K562 (cell line): ENCODE results near the gene CDC42EP5. TPM values are rescaled to one million over a fixed set of nuclear protein-coding genes. Genes with fewer than 3 reads are reported as not detected.

Experiments
- ATAC-seq: fragments of 200-7000 bp; cut with Tn5 transposase; 3 replicates; pipeline ENCODE4 v1.9.1; 2020; ENCODE audit warnings: moderate library complexity
- BruUV-seq: library from RNA; stranded (reverse); fragments of 400-500 nt; replicated peaks from 2 replicates; lab custom pipeline; 2021; lab: Mats Ljungman, UMichigan
- CTCF ChIA-PET: fragments of 300-600 bp; formaldehyde crosslinking; extraction: SDS; loops from one replicate; lab custom pipeline; 2021; ENCODE audit warnings: low intra/inter-chr PET ratio; lab: Yijun Ruan, JAX
- POLR2A ChIA-PET: fragments of 300-600, 350-650 bp; sonication (Branson Sonifier 250); formaldehyde crosslinking; extraction: SDS; loops from one replicate; lab custom pipeline; 2021; ENCODE audit warnings: antibody characterized with exemption, inconsistent platforms; lab: Yijun Ruan, JAX
- DNase-seq, 4 experiments: peaks; one replicate each; pipeline versions ENCODE4 v3.0.0 to v3.0.0-alpha.2; 2011 to 2018; ENCODE audit warnings: low spot score in 3 of 4, mixed read lengths in 3 of 4; ENCODE audit errors: extremely low read depth in 1 of 4
- FAIRE-seq: peaks from 2 replicates; lab custom pipeline; 2011; peaks lifted over from hg19 to GRCh38; lab: Jason Lieb, UNC
- H2AFZ ChIP-seq: 2 replicates; pipeline ENCODE4 v1.6.0; 2011; ENCODE audit warnings: low read depth, low read length, control low read depth, inconsistent platforms
- H3K27ac ChIP-seq: fragments of 200-600 bp; 3 replicates; pipeline ENCODE4 v1.8.0; 2011; ENCODE audit warnings: low read depth, mild to moderate bottlenecking, control low read depth, inconsistent platforms, low read length, moderate library complexity, mixed read lengths; ENCODE audit errors: extremely low read depth
- H3K27me3 ChIP-seq, 2 experiments: fragments of 300-600 bp in 1 of 2; 2 replicates in 1 of 2; 3 replicates in 1 of 2; pipeline versions ENCODE4 v1.6.0 to v1.8.0; 2011; ENCODE audit warnings: inconsistent platforms in 2 of 2, low read length in 2 of 2, mild to moderate bottlenecking in 1 of 2, mixed read lengths in 1 of 2, moderate library complexity in 1 of 2; ENCODE audit not compliant: control insufficient read depth in 2 of 2, insufficient read depth in 2 of 2
- H3K36me3 ChIP-seq: fragments of 300-600 bp; 3 replicates; pipeline ENCODE4 v1.8.0; 2011; ENCODE audit warnings: mild to moderate bottlenecking, low read length, inconsistent platforms; ENCODE audit not compliant: control insufficient read depth, insufficient read depth
- H3K4me1 ChIP-seq, 2 experiments: fragments of 200-600 bp in 1 of 2; replicated peaks in 1 of 2; 2 replicates in 1 of 2; 3 replicates in 1 of 2; pipeline versions ENCODE4 v1.5.1 to v1.8.0; 2011; ENCODE audit warnings: inconsistent platforms in 2 of 2, low read length in 2 of 2, mild to moderate bottlenecking in 1 of 2, mixed read lengths in 1 of 2, moderate library complexity in 1 of 2; ENCODE audit not compliant: control insufficient read depth in 2 of 2, insufficient read depth in 2 of 2
- H3K4me2 ChIP-seq: 2 replicates; pipeline ENCODE4 v1.6.1; 2011; ENCODE audit warnings: low read length, control low read depth, inconsistent platforms, mixed read lengths; ENCODE audit not compliant: insufficient read depth
- H3K4me3 ChIP-seq: fragments of 200-600 bp; sonication (generic), shearing (Covaris generic); 2 replicates; pipeline ENCODE4 v1.5.1; 2016; ENCODE audit warnings: control low read depth, inconsistent platforms
- H3K79me2 ChIP-seq: fragments of 200-600 bp; 3 replicates; pipeline ENCODE4 v1.8.0; 2011; ENCODE audit warnings: low read length, inconsistent platforms; ENCODE audit not compliant: control insufficient read depth, insufficient read depth
- H3K9ac ChIP-seq, 2 experiments: 2 replicates each; pipeline versions ENCODE4 v1.6.0 to v1.6.1; 2011; ENCODE audit warnings: low read depth in 2 of 2, low read length in 2 of 2, control low read depth in 1 of 2, inconsistent platforms in 1 of 2, mild to moderate bottlenecking in 1 of 2, mixed read lengths in 1 of 2; ENCODE audit not compliant: insufficient read depth in 1 of 2
- H3K9me1 ChIP-seq: one replicate; pipeline ENCODE4 v1.6.0; 2011; ENCODE audit warnings: inconsistent platforms, mild to moderate bottlenecking, low read length, moderate library complexity; ENCODE audit not compliant: control insufficient read depth, insufficient read depth
- H3K9me3 ChIP-seq: replicated peaks from 2 replicates; pipeline ENCODE4 v1.5.1; 2011; ENCODE audit warnings: low read depth, low read length, inconsistent platforms; ENCODE audit not compliant: control insufficient read depth, insufficient read depth
- H4K20me1 ChIP-seq: replicated peaks from 2 replicates; pipeline ENCODE4 v1.6.1; 2011; ENCODE audit warnings: low read length, inconsistent platforms, mixed read lengths; ENCODE audit not compliant: control insufficient read depth, insufficient read depth
- BRD4 ChIP-seq: fragments of 200-600 bp; sonication (generic); IDR thresholded peaks from 2 replicates; pipeline ENCODE4 v1.6.1; 2017; ENCODE audit warnings: inconsistent platforms
- CEBPB ChIP-seq: fragments of 450-650 bp; IDR thresholded peaks from 2 replicates; pipeline ENCODE4 v1.6.1; 2016; ENCODE audit warnings: missing genetic modification characterization, missing compliant biosample characterization
- EWSR1 ChIP-seq: fragments of 450-650 bp; IDR thresholded peaks from 2 replicates; pipeline ENCODE4 v1.6.1; 2018; ENCODE audit warnings: borderline replicate concordance, mild to moderate bottlenecking, low read depth, moderate library complexity; ENCODE audit not compliant: partially characterized antibody
- HMGN3 ChIP-seq: IDR thresholded peaks from 2 replicates; pipeline ENCODE4 v1.6.1; 2011; ENCODE audit warnings: borderline replicate concordance, low read depth, mild to moderate bottlenecking, mixed read lengths, low read length; ENCODE audit not compliant: insufficient read length; ENCODE audit errors: extremely low read depth
- MECOM ChIP-seq: fragments of 250-450 bp; sonication (Bioruptor Pico); IDR thresholded peaks from 2 replicates; pipeline ENCODE4 v1.8.0; 2022; ENCODE audit warnings: inconsistent platforms
- POLR2H ChIP-seq: IDR thresholded peaks from 2 replicates; pipeline ENCODE4 v1.6.1; 2016; ENCODE audit warnings: missing genetic modification characterization, low read depth, mild to moderate bottlenecking, control low read depth, missing compliant biosample characterization, moderate library complexity
- RBM15 ChIP-seq: fragments of 200-400 bp; formaldehyde crosslinking; IDR thresholded peaks from 2 replicates; pipeline ENCODE4 v1.6.1; 2018; ENCODE audit warnings: mild to moderate bottlenecking, low read length, moderate library complexity; ENCODE audit not compliant: insufficient read depth
- SOX6 ChIP-seq: fragments of 450-650 bp; IDR thresholded peaks from 2 replicates; pipeline ENCODE4 v1.6.1; 2014; ENCODE audit warnings: mild to moderate bottlenecking
- TCF7 ChIP-seq: sonication (generic); IDR thresholded peaks from 2 replicates; pipeline ENCODE4 v1.6.1; 2016; ENCODE audit warnings: antibody characterized with exemption, borderline replicate concordance
- TFAP4 ChIP-seq: sonication (generic); formaldehyde crosslinking; IDR thresholded peaks from 2 replicates; pipeline ENCODE4 v1.8.0; 2022; ENCODE audit warnings: missing genetic modification reagents, mild to moderate bottlenecking, moderate library complexity, borderline replicate concordance
- ZNF589 ChIP-seq: fragments of 200-800 bp; sonication (Bioruptor generic); IDR thresholded peaks from 2 replicates; pipeline ENCODE4 v1.6.1; 2016; ENCODE audit warnings: low read depth, missing genetic modification characterization, missing compliant biosample characterization
- WGBS: fragments of 100-300 bp; shearing (Covaris generic); methylation state at CpG from one replicate; pipeline ENCODE4 v1.1.6; 2016; ENCODE audit warnings: low coverage, mixed read lengths; ENCODE audit not compliant: insufficient coverage; ENCODE audit errors: missing lambda C conversion rate; 5-methylcytosine and 5-hydroxymethylcytosine counted together
- in situ Hi-C: fragments of 300-500 bp; cut with MboI; formaldehyde crosslinking; loops from 4 replicates; pipeline ENCODE4 v1.15.0; 2018; ENCODE audit warnings: inconsistent platforms, mixed read lengths
- intact Hi-C: fragments of 100-400 bp; cut with micrococcal nuclease; formaldehyde crosslinking; loops from 2 replicates; pipeline ENCODE4 v1.14.2; 2022
- polyA plus RNA-seq, 8 experiments: library from polyadenylated mRNA; depleted of rRNA in 4 of 8; stranded (reverse) in 5 of 8; unstranded in 3 of 8; fragments of >200 nt; fragmentation: Nextera tagmentation in 2 of 8; fragmentation: Illumina TruSeq in 1 of 8; extraction: Ambion mirVana in 2 of 8; extraction: Trizol in 1 of 8; gene quantifications; 2 replicates each; pipeline versions ENCODE4 v1.2.1 to v1.2.3, GENCODE V29; 2011 to 2014; ENCODE audit warnings: inconsistent platforms in 1 of 8, missing spikeins in 1 of 8
- total RNA-seq, 7 experiments: library from RNA; depleted of rRNA in 6 of 7; stranded (reverse); fragments of >200 nt in 6 of 7; fragmentation: Illumina TruSeq in 2 of 7; extraction: Trizol in 2 of 7; gene quantifications; 2 replicates each; pipeline versions ENCODE4 v1.2.1 to v1.2.3, GENCODE V29; 2011 to 2021; ENCODE audit warnings: low replicate concordance in 1 of 7
- TF ChIP-seq, protein P1 (sequence below): sonication (generic); formaldehyde crosslinking; IDR thresholded peaks from 2 replicates; pipeline ENCODE4 v1.8.1; 2023; ENCODE audit warnings: mild to moderate bottlenecking, missing genetic modification reagents
- TF ChIP-seq, protein P2 (sequence below): fragments of 450-650 bp; formaldehyde crosslinking; IDR thresholded peaks from 2 replicates; pipeline ENCODE4 v1.4.0; 2022; ENCODE audit warnings: missing genetic modification characterization
- TF ChIP-seq, protein P3 (sequence below): sonication (generic); formaldehyde crosslinking; IDR thresholded peaks from 2 replicates; pipeline ENCODE4 v1.8.1; 2023; ENCODE audit warnings: mild to moderate bottlenecking, missing genetic modification reagents
- TF ChIP-seq, protein P4 (sequence below): fragments of 250-450 bp; sonication (Bioruptor Pico); IDR thresholded peaks from 2 replicates; pipeline ENCODE4 v1.4.0; 2020

CDC42EP5 gene
- total and polyA plus RNA-seq, 9 of the 15 experiments (the other 6 are each of a cell fraction or from before 2014, with no cell fraction given): 0.15 to 0.38 TPM; not detected in 7

GRCh38 chr19:54415901-54416673, 57.0 kb downstream of the CDC42EP5 start:
- ChIA-PET CTCF (no interaction called here), POLR2A (no interaction called here)
- H3K4me3 ChIP-seq: no peak overlapping the region
- no peaks in the 10 kb centered on the region for H3K36me3 ChIP-seq
- H3K79me2 ChIP-seq: no peaks in the 10 kb centered on the region
- DNase-seq: peak in 2 of 4 experiments; percentile 5 to 6
- no peak for FAIRE-seq
- no peak overlapping the region for H3K27ac ChIP-seq
- intact Hi-C loops (no loop called here), in situ Hi-C loops (no loop called here)
- H2AFZ ChIP-seq: no peak overlapping the region
- no peaks in the 10 kb centered on the region for H3K9me3 ChIP-seq
- H3K4me2 ChIP-seq: no peak overlapping the region
- H3K9me1 ChIP-seq: no peaks in the 10 kb centered on the region
- H4K20me1 ChIP-seq: peaks cover 5% of the 10 kb centered on the region; the same call in 1 of the 2 replicates
- peaks cover 0 to 33% of the 10 kb centered on the region in 2 experiments; a peak in 3 of 5 replicates for H3K4me1 ChIP-seq
- no TSS peak for BruUV-seq
- ATAC-seq: no peak
- peaks cover 8 to 17% of the 10 kb centered on the region in 2 experiments for H3K27me3 ChIP-seq
- H3K9ac ChIP-seq: peak overlapping the region in 1 of 2 experiments; percentile 35; a peak in 1 of 4 replicates
- WGBS: 3% methylated on average over 20 of the region's 28 CpGs
- TF ChIP-seq TFAP4 (CRISPR knock-in tag) (no peak), HMGN3 (no peak), SOX6 (no peak), TCF7 (no peak), BRD4 (no peak), POLR2H (tag) (no peak), CEBPB (tag) (no peak), MECOM (no peak), EWSR1 (no peak), ZNF589 (no peak), RBM15 (no peak)
- TF ChIP-seq, protein P1, sequence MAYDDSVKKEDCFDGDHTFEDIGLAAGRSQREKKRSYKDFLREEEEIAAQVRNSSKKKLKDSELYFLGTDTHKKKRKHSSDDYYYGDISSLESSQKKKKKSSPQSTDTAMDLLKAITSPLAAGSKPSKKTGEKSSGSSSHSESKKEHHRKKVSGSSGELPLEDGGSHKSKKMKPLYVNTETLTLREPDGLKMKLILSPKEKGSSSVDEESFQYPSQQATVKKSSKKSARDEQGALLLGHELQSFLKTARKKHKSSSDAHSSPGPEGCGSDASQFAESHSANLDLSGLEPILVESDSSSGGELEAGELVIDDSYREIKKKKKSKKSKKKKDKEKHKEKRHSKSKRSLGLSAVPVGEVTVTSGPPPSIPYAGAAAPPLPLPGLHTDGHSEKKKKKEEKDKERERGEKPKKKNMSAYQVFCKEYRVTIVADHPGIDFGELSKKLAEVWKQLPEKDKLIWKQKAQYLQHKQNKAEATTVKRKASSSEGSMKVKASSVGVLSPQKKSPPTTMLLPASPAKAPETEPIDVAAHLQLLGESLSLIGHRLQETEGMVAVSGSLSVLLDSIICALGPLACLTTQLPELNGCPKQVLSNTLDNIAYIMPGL (CRISPR knock-in tag): no peak
- TF ChIP-seq, protein P2, sequence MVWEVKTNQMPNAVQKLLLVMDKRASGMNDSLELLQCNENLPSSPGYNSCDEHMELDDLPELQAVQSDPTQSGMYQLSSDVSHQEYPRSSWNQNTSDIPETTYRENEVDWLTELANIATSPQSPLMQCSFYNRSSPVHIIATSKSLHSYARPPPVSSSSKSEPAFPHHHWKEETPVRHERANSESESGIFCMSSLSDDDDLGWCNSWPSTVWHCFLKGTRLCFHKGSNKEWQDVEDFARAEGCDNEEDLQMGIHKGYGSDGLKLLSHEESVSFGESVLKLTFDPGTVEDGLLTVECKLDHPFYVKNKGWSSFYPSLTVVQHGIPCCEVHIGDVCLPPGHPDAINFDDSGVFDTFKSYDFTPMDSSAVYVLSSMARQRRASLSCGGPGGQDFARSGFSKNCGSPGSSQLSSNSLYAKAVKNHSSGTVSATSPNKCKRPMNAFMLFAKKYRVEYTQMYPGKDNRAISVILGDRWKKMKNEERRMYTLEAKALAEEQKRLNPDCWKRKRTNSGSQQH (CRISPR knock-in tag): no peak
- TF ChIP-seq, protein P3, sequence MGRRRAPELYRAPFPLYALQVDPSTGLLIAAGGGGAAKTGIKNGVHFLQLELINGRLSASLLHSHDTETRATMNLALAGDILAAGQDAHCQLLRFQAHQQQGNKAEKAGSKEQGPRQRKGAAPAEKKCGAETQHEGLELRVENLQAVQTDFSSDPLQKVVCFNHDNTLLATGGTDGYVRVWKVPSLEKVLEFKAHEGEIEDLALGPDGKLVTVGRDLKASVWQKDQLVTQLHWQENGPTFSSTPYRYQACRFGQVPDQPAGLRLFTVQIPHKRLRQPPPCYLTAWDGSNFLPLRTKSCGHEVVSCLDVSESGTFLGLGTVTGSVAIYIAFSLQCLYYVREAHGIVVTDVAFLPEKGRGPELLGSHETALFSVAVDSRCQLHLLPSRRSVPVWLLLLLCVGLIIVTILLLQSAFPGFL (CRISPR knock-in tag): no peak
- TF ChIP-seq, protein P4, sequence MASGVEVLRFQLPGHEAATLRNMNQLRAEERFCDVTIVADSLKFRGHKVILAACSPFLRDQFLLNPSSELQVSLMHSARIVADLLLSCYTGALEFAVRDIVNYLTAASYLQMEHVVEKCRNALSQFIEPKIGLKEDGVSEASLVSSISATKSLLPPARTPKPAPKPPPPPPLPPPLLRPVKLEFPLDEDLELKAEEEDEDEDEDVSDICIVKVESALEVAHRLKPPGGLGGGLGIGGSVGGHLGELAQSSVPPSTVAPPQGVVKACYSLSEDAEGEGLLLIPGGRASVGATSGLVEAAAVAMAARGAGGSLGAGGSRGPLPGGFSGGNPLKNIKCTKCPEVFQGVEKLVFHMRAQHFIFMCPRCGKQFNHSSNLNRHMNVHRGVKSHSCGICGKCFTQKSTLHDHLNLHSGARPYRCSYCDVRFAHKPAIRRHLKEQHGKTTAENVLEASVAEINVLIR (CRISPR knock-in tag): no peak
